GM21737 (cell line): ENCODE data around the gene TTF1.

Source experiments
- ATAC-seq: cut with Tn5 transposase; IDR thresholded peaks from one replicate; pipeline ENCODE4 v1.9.1; 2021; ENCODE audit warnings: mild to moderate bottlenecking, moderate library complexity; ENCODE audit not compliant: unreplicated experiment

Gene TTF1

GRCh38 chr9:132367613-132368313, 38.9 kb downstream of the TTF1 start:
- no peak for ATAC-seq

DNA sequence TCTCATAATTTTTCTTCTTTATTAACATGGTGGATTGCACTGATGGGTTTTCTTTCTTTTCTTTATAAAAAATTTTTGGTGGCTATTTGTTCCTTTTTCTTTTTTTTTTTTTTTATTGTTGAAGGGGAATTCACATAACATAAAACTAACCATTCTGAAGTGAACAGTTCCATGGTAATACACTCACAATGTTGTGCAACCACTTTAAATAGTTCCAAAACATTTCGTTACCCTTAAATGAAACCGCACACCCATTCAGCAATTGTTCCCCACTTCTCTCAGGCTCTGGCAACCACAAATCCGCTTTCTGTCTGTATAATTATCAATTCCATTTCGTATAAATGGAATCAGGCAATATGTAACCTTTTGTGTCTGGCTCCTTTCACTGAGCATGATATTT, 40.2 kb downstream of the TTF1 start:
- ATAC-seq = no peak

DNA sequence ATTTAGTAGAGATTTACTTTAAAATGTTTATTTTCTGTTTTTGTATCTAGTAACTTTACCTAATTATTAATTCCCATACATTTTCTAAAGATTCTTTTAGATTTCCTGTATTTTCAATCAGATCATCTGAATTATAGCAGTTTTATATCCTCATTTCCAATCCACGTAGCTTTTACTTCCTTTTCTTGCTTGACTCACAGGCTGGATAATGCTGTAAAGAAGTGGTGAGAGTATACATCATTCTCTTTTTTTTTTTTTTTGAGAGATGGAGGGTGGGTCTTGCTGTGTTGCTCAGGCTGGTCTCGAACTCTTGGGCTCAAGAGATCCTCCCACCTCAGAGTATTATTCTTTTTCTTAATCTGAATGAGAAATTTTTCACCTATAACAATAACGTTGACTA, 40.7 kb downstream of the TTF1 start:
- no peak for ATAC-seq

GRCh38 chr9:132364068-132364467, 42.6 kb downstream of the TTF1 start:
- no peak for ATAC-seq

- no peak for ATAC-seq
These were observed 48.9 kb downstream of the TTF1 start for GRCh38 chr9:132357764-132358163.

GRCh38 chr9:132356324-132356924, 50.2 kb downstream of the TTF1 start:
- no peak for ATAC-seq

DNA sequence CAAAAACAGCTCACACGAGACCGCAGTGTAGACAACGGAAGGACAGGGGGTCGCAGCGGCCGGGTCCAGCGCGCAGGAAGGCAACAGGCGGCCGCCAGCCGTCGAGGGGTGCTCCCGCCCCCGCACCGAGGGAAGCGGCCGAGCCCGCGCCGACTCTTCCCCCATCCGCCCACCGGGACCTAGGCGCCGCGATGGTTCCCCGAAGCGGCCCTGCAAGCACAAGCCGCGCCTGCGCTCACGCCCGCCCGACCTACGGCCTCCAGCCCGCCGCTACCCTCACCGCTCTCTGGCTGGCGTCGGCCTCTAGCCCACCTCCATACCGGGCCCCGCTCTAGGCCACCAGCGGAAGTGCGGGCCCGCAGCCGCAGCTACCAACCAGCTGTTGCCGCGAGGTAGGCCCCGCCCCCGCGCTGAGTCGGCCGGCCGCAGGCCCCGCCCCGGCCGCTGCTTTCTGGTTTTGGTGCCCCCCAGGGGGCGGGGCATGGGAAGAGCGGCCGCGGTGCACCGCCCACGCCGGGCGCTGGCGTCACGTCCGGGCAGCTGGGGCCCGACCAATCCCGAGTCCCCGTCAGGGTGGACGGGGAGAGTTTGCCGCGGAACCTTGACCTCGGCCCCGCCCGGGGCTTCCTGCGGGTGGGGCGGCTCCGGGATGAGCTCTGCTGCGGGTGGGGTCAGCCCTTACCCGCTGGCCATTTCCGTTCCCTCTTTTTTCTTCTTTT, 51.8 kb downstream of the TTF1 start, which contains the start of gene SETX:
SETX (minus strand) TSS at position 350 of the 719 bp plus-strand sequence. CDS start 5,558 bp downstream, outside the sequence.
- peak; percentile 79 for ATAC-seq

DNA sequence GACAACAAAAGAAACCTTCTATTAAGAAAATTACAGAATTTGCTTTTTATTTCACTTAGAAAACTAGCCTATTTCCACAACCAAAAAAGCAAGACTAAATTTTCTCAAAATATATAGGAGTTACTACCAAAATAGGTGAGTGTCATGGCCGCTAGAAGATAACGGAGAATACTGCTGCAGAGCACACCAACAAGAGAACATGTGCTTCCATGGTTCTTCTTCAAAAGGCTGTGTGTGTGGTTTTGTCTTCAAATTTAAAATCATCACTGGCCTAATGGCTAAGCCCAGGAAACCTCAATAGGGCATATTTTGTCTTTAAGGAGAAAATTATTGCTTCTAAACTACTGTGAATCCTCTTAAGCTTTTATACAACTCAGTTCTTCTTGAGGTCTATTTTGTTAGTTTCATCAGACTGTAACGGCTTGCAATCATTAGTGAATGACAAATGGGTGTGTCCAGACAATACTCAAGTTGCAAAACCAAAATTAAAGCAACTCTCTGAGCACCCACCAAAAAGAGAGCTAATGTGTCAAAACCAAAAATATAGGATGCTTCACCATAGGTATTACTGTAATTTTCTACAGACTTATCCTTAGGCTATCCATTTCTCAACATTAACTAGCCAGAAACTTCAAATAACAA, 55.1 kb downstream of the TTF1 start:
- ATAC-seq = no peak

DNA sequence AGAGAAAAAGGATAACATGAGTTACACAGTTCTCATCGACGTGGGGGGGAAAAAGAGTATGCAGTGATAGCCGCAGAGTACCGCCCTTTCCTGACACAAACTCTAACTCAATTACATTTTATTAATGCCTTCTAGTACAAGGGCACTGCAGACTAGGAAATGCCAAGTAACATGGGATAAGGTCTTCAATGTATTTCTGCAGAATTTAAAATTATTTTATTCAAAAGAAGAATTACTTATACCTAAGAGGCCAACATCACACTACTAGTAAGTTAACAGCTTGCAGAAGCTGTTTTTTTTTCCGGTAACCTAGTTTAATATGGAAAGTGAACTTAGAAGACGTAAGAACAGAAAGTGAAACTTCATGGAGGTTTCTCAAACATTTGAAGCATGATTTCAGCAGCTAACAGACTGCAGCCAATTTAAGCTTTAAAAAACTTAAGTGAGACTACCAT, 55.8 kb downstream of the TTF1 start:
- ATAC-seq = no peak

DNA sequence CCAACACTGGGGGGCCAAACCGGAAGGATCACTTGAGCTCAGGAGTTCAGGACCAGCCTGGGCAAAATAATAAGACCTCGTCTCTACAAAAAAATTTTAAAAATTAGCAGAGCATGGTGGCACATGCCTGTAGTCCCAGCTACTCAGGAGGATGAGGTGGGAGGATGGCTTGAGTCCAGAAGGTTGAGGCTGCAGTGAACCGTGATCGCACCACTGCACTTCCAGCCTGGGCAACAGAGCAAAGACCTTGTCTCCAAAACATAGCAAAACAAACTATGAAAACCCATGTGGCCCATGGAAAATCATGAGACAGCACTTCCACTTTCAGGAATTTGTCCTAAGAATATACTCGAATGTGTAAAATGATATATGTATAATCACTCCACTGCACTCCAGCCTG, 58.0 kb downstream of the TTF1 start:
- ATAC-seq = no peak

- ATAC-seq = no peak
These were observed 60.5 kb downstream of the TTF1 start for GRCh38 chr9:132346177-132346576.

GRCh38 chr9:132341177-132341840, 65.3 kb downstream of the TTF1 start:
- no peak for ATAC-seq

DNA sequence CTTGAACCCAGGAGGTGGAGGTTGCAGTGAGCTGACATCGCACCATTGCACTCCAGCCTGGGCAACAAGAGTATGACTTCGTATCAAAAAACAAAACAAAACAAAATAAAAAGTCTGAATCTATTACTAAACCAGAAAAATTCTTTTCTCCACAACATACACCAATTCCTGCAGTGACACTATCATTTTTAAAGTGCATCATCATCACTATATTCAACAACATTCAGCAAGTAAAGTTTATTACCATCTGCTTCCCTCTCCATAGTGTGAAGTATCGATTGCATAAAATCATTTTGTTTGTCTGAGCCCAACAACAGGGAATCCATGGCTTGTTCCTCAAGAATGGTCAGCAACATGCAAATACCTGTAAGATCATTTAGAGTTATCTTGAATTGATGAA, 72.3 kb downstream of the TTF1 start:
- ATAC-seq = no peak

- ATAC-seq = no peak
These were observed 73.1 kb downstream of the TTF1 start for GRCh38 chr9:132333556-132333955.

- no peak for ATAC-seq
These were observed 78.1 kb downstream of the TTF1 start for GRCh38 chr9:132328580-132328979.

- ATAC-seq = no peak
These were observed 79.1 kb downstream of the TTF1 start for GRCh38 chr9:132327537-132327936.
